B cell (primary cell): Measurements from ENCODE around the gene APOL3.

Experiments used
- EZH2 ChIP-seq: IDR thresholded peaks from 2 replicates; pipeline ENCODE4 v1.6.1; 2012; ENCODE audit warnings: borderline replicate concordance, low read depth, mild to moderate bottlenecking, moderate library complexity, low read length; ENCODE audit not compliant: insufficient read depth, poor library complexity, severe bottlenecking
- TF ChIP-seq, protein P1 (sequence below): fragments of 200-600 bp; IDR thresholded peaks from one replicate; pipeline ENCODE4 v1.8.0; 2022; ENCODE audit warnings: antibody characterized with exemption, mild to moderate bottlenecking

DNA sequence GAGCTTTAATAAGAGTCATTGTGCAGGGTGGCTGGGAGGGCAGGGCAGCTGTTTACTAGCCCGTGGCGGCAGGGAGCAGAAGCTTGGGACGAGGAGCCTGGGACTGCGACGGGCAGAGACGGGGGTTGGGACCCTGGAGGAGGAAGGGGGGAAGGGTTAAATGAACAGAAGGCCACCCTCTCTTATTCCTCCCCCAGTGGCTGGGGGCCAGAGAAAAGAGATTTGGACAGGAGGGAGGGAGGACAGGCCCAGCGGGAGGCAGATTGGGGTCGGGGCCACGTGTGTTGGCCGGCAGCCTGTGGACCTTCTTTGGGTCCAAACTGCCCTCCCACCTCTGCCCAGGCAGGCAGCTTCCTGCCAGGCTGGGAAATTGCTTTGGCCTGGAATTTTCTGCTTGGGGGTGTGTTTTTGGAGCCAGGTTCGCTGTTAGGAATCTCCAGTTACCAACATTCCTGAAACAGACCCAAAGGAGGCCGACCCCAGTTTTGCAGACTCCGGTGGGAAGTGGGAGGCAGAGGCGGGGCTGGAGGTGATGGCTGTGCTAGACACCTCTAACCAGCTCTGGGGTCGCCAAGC, 50.2 kb downstream of the APOL3 start:
- TF ChIP-seq, protein P1, sequence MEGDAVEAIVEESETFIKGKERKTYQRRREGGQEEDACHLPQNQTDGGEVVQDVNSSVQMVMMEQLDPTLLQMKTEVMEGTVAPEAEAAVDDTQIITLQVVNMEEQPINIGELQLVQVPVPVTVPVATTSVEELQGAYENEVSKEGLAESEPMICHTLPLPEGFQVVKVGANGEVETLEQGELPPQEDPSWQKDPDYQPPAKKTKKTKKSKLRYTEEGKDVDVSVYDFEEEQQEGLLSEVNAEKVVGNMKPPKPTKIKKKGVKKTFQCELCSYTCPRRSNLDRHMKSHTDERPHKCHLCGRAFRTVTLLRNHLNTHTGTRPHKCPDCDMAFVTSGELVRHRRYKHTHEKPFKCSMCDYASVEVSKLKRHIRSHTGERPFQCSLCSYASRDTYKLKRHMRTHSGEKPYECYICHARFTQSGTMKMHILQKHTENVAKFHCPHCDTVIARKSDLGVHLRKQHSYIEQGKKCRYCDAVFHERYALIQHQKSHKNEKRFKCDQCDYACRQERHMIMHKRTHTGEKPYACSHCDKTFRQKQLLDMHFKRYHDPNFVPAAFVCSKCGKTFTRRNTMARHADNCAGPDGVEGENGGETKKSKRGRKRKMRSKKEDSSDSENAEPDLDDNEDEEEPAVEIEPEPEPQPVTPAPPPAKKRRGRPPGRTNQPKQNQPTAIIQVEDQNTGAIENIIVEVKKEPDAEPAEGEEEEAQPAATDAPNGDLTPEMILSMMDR = no peak
- TF ChIP-seq EZH2 = no peak
